ENCODE measurements around the gene NLGN1.

Gene NLGN1

DNA sequence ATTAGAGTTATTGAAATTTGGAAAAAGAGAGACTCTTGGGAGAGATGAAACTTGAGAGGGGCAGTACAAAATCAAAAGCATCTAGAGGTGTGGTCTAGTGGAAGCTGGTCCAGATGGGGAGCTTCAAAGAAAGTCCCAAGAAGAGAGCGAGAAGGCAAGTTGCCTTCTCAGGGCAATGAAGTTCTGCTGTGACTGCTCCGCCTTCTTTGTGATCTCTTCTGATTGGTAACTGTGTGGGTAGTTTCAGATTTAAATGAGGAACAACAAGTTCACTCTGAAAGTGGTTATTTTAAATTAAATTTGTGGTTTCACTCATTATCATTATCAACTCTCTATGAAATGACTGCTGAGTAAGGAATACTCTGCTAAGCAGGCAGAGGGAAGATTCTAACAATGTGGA is 233.3 kb downstream of the NLGN1 start:
- no peak for DNase-seq (ENCODE audit: low read depth in 1 of 2, low spot score in 1 of 2)

DNA sequence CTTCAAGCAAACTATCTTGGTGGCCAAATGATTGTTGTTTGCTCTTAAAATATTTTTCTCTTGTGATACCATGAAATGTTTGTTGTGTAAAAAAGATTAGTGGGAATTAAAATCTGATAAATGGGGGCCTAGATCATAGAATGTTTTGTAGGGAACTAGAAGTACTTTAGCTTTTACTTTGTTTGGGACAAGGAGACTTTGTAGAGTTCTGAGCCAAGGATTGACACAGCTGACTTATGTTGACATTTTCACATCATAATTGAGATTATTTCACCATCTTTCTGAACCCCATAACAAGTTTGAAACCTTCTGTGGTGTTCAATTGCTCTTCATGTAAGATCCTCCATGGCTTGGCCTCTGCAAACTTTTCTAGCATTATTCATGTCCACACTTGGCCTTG is 235.4 kb downstream of the NLGN1 start:
- no peak for DNase-seq (ENCODE audit: low read depth in 1 of 2, low spot score in 1 of 2)

DNA sequence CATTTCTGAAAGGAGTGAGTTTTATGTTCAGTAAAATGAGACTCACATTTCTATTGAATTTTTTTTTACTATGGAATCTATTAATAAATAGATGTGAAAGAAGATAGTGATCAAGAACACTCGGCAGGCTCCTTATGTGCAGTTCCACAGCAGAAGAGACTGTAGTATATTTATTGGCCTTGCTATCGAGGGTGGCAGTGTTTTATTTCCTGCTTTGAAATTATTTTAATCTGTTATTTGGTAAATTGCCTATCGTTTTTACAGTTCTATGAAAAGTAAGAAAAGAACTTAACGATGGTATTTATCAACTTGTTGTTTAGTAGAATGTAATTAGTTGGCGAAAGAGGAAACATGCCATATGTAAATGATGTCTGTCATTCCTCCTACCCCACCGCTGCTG is 238.3 kb downstream of the NLGN1 start:
- DNase-seq (ENCODE audit: low read depth in 1 of 2, low spot score in 1 of 2): no peak

DNA sequence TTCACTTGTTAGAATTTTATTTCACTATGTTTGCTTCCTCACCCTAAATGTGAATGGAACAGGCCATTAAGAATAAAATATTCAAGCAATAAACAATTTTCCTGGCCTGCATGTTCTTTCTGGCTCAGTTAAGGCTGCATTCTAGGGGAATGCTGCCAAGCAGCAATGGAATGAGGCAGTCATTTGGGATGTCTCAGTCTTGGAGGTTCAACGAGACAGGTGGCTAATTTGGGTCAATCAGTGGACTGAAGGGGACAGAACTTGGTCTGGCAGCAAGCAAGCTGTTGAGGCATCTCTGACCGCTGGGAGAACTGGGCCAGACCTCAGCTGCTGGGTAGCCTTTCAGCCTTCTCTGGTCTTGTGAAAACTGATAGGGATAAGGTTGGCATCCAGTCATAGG is 241.6 kb downstream of the NLGN1 start:
- DNase-seq (ENCODE audit: low read depth in 1 of 2, low spot score in 1 of 2): no peak

DNA sequence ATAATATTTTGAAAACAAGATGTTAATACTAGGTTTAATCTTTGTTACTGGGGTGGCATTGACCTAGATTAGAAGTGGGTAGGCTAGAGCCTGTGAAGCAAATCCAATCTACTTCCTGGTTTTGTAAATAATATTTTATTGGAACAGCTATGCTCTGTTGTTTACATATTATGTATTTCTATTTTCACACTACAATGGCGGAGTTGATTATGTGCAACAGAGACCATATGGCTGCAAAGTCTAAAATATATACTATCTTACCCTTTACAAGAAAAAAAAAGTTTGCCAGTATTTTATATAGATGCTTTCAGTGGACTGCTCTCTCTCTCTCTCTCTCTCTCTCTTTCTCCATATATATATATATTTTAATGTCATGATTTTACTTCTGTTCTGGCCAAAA is 244.2 kb downstream of the NLGN1 start:
- DNase-seq (ENCODE audit: low read depth in 1 of 2, low spot score in 1 of 2): no peak

DNA sequence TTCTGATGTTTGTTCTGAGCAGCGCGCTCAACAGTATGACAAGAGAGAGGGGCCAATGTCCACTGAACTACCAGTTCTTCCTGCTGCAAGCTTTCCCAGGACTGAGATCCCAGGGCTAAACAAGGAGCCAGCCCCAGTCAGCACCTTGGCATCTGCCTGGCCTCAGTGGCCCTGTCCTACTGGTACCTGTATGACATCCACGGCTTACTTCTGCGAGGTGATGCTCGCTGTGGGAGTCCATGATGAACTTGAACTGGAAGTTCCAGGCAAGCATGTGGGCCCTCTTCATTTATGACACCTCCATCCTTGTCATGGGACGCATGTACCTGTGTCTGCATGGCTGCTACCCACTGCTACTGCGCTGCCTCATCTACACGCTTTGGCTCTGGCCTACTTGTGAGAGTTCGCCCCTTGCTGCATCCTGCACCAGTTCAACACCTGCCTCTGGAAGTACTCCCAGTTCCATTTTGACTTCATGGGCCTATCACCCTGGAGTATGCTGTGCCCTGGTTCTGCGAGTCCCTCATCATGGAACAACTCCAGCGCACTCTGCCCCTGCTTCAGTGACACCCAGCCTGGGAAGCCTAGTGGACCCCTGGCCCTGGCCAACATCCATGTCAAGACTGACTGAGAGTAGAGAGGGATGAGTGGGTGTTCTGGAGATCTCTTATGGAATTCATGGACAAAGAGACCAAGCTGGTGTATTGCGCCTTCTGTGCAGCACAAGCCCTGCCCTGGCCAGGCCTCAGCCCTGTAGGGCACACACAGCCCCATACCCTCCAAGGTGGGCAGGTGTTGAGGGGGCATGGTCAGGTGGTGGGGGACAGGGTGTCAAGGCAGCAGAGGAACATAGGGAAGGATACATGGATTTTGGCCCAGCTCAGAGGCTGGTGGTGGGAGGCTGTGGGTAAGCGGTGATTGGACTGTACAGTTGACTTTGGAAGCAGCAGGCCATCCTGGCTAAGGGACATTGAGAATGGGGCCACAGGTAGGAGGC is 246.8 kb downstream of the NLGN1 start:
- no peak for DNase-seq (ENCODE audit: low read depth in 1 of 2, low spot score in 1 of 2)

DNA sequence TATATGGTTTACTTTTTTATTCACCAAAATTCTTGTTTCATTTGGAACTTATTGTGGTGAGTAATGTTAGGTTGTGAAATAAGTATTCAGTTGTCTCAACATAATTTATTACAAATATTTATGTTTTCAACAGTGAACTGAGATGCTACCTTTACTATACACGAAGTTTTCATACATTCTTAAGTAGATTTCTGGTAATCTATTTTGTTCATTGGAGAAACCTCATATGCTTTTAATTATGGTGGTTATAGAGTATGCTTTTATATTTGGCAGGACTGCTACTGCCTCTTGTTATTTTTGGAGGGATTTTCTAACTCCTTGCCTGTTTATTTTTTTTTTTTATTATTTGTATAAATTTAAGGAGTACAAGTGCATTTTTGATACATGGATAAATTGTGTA is 253.1 kb downstream of the NLGN1 start:
- no peak for DNase-seq (ENCODE audit: low read depth in 1 of 2, low spot score in 1 of 2)

DNA sequence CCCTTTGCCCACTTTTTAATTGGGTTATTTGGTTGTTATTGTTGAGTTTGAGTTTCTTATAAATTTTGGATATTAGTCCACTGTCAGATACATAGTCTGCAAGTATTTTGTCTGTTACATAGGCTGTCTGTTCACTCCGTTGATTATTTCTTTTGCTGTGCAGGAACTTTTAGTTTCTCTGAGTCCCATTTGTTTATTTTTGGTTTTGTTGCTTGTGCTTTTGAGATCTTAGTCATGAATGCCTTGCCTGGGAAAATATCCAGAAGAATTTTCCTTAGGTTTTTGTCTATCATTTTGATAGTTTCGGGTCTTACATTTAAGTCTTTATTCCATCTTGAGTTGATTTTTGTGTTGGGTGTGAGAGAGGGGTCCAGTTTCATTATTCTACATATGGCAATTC is 254.5 kb downstream of the NLGN1 start:
- no peak for DNase-seq (ENCODE audit: low read depth in 1 of 2, low spot score in 1 of 2)

DNA sequence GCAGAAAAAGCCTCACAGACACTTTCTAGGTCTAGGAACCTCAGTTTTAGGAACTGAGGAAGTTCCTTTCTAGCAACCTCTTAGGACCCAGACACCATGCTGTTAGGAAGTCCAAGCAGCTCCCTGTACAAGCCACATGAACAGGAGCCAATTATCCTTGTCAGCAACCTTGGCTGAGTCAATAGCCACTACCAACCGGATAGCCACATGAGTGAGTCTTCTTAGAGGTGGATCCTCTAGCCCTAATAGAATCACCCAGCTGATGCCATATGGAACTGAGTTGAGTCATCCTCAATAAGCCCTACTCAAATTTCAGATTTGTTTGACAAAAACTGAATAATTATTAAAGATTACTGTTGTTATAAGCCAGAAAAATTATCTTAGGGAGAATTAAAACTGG is 256.2 kb downstream of the NLGN1 start:
- DNase-seq (ENCODE audit: low read depth in 1 of 2, low spot score in 1 of 2): no peak

DNA sequence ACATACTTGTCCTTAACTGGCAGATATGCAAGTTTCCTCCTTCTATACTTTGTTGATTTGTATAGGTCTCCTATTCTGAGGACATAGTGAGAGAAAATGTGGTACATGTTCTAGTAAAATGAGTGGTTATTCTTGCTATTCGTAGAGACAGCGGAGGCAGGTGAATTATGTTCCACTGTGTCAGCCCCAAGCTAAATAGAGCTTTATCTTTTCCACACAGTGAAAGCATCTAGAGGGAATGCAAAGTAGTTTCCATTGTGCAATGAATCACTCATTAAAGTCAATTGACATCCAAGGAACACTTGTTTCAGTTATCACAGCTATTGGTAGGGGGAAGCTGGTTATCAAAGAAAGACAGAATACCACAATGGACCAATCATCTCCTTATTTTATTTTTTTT is 262.4 kb downstream of the NLGN1 start:
- DNase-seq (ENCODE audit: low read depth in 1 of 2, low spot score in 1 of 2): no peak

DNA sequence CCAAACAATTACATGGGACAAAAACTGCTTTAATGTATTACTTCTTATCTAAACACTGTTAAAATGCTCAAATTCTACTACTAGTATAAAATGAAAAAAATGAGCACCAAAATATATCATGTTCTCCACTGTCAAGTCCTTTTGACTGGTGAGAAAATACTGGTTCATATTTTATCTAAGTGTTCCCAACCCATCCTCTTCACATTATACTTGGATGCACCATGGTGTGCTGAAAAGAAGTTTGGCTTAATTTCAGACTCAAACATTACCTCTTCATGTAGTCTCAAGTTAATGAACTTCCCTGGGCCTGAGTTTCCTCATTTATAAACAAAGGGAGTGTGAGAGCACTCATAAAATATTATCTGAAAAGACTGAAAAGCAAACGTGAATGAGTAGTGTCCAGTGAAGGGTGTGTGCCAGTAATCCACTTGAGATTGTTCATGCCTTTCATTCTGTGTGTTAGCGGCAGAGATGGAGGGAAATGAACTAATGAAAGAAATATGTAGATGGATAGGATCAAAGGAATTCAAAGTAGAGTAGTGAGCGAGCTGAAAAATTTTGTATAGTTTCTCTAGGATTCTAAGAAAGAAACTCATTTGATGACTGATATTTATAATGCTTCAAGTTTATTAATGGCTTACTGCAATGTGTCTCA is 263.2 kb downstream of the NLGN1 start:
- no peak for DNase-seq (ENCODE audit: low read depth in 1 of 2, low spot score in 1 of 2)

DNA sequence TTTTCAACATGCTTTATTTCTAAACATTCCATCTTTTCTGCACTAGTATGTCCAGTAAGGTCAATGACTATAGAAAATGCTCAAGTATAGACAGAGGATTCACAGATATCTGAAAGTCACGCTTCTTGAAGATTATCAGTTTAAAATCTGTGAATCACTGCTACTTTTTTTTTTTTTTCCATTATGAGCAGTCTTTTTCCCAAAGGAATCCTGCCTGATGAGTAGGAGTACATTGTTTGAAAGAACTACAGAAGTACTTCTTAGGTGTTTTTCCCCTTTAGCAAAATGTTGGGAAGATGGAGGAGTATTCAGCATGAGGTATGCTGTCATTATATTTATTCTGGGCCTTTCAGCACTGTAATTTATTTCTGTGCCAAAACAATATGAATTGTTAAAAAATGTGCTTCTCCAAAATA is 266.2 kb downstream of the NLGN1 start:
- no peak for DNase-seq (ENCODE audit: low read depth in 1 of 2, low spot score in 1 of 2)

DNA sequence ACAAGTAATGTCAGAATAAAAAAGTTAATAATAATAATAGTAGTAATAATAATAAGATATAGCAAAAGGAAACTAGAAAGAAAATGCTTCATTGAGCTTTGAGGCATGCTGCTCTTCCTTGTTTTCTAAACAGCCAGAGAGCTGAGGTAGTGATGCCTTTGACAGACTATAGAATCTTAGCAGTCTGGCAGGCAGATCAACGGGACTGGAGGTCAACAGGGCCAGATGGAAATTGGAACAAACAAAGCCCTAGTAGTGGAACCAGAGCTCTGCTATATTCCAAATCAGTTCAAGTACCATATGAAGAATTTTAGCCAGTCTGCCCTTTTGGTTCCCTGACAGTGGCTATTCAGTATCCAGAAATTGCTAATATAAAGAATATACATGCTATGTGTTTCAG is 278.6 kb downstream of the NLGN1 start:
- no peak for DNase-seq (ENCODE audit: low read depth in 1 of 2, low spot score in 1 of 2)

DNA sequence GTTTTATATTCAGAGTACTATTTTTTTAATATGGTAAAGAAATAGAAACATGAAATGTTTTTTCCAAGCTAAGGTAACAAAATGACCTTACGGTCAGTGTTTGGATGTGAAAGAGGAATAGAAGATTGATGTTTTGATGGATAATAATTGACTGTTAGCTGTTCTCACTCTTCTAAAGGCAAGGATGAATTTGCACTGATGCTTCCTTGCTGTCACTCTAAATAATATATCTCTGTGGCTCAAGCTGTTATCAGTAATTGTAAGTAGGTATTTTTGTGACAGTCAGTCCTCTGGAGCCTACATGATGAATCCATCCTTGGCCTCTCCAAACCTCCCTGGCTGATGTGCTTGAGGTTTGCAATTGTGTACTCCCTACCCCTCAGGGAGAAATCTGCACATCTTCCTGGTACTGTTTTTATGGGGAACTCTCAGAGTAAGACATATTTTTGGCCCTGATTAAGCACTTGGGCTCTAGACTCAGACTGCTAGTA is 283.7 kb downstream of the NLGN1 start:
- DNase-seq (ENCODE audit: low read depth in 1 of 2, low spot score in 1 of 2): no peak

DNA sequence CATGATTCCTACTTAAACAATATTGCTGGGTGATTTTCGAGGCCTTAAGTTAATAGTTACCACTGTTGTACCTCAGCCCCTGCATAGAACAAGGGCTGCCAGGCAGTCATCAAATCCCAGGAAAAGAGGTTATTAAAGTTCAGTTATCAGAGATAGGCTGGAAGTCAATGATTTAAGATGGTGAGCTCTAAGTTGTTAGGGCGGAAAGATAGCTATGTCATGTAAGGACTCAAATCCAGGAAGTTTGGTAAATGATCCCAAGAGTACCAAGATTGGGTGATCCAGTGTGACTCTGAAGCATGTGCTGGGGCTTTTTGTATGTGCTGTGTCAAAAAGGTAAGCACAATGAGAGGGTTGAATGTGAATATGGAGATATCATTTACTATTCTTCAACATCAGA is 287.9 kb downstream of the NLGN1 start:
- no peak for DNase-seq (ENCODE audit: low read depth in 1 of 2, low spot score in 1 of 2)

DNA sequence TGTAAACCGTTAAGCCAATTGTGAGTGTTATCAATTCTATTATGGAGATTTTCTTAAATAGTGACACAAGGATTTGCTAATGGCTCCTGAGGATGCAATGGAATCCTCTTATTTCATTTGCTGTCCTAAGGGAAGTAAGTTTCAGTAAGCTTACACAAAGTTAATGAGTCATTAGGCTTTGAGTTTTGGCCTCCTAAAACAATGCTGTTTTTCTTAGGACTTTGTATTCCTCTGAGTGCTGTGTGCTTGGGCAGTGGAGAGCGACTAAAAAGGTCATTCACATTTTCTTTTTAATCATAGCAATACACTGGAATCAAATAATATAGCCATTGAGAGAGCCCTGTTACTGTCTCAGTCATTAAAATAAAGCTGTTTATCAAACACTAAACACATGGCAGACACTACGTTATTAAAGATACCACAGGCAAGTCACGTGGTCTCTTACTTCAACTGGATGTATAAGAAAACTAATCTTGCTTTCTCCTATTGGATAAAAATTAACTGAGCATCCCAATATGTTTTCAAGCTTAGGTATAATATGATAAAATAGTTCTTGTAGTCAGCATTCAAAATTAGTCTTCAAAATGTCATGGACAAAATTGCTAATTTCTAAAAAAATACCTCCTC is 290.8 kb downstream of the NLGN1 start:
- DNase-seq (ENCODE audit: low read depth in 1 of 2, low spot score in 1 of 2): no peak

DNA sequence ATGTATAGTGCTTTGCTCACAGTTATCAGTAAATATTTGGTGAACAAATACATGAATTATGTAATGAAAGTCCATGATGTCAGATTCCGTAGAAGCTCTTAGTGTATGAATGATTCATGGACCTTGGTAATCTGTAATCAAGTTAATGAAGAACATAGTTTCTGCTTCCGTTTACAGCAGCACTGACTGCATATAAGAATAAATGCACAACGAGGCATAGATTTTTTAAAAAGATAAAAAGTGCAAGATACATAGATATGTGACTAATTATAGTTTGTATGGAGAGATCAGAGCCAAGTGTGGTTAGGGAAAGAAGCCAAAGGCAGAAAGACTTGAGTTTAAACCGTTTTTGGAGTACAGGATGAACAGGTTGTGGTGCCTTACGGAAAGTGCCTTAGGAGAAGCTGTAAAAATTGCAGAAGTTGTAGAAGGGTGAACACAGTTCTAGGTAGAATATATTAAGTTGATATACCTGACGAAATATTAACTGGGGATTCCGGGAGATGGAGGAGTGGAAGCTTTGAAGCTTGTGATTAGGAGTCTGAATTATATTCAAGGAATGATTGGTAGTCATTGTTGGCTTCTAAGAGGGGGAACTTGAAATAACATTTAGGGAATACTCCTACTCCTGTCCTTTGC is 293.1 kb downstream of the NLGN1 start:
- DNase-seq (ENCODE audit: low read depth in 1 of 2, low spot score in 1 of 2): no peak

DNA sequence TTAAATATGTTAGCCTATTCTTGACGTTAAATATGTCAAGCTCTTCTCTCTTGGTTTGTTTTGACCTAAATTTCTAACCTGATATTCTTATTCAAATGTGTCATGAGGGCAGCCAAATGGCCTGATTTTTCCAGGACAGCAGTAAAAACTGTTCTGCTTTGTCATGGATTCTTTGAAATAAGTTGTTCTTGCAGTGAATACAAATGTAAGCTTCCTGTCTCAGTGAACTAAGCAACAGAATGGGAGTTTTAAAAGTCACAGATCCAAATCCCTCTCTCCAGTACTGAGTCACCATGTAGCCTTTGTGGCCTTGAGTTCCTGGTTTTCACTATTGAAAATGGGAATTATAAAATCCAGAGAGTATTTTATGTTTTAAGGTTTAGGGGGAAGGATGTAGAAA is 301.8 kb downstream of the NLGN1 start:
- DNase-seq (ENCODE audit: low read depth in 1 of 2, low spot score in 1 of 2): no peak

DNA sequence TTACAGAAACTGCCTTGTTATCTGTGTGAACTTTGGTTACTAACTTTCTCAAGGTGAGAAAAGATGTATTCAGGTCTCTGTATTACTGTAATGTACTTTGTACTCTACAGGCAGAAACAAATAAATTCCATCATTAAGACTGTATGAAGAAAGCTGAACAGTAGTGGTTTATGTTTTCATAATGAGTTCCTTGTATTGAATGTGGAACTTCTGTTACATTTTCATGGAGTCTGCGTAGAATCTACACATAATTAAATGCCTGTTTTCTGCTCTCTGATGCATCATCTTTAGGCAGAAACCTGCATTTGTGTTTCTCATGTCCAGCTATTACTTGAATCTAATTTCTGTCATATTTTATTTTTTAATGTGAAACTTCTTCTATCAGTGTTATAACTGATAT is 302.8 kb downstream of the NLGN1 start:
- DNase-seq (ENCODE audit: low read depth in 1 of 2, low spot score in 1 of 2): no peak

DNA sequence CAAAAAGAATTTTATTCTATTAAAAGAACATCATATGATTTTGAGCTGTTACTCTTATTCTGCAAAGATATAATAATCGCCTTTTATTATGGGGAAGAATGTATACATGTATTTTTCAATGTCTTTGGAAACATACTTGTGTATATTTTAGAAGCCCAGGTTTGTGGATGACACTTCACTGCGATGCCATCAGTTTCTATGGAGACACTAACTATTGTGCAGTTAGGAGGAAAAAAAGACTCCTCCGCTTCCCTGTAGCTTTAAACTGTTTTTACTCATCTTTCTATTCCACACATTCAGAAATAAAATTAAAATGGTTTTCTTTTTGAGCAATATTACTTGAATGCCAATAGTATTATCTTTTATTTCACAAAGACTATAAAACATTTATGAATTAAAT is 305.0 kb downstream of the NLGN1 start:
- no peak for DNase-seq (ENCODE audit: low read depth in 1 of 2, low spot score in 1 of 2)

DNA sequence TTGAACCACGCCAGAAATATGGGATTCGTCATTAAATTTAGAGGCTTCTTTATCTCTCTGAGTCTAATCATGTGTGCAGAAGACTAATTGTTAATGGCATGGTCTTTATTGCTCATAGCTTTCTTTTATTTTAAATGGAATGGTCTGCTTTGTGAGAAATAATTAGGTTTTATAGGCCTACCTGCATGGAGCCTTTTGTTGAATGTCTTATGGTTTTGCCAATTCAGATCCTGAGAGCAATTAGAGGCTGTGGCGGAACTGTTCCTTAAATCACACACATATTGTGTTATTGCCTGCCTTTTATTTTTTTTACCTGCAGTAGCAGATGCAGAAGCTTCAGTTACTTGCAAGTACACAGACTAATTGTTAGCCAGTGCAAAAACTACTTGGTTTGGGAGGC is 306.2 kb downstream of the NLGN1 start:
- no peak for DNase-seq (ENCODE audit: low read depth in 1 of 2, low spot score in 1 of 2)
